AG04449 (cell line): ENCODE results near the gene PTPRG.

Experiments used
- CTCF ChIA-PET: fragments of 350-600 bp; formaldehyde crosslinking; extraction: SDS; loops from one replicate; lab custom pipeline; 2021; ENCODE audit warnings: antibody characterized with exemption; lab: Yijun Ruan, JAX
- POLR2A ChIA-PET: fragments of 400-600, 350-600 bp; formaldehyde crosslinking; extraction: SDS; loops from one replicate; lab custom pipeline; 2020; ENCODE audit warnings: antibody characterized with exemption, inconsistent platforms; lab: Yijun Ruan, JAX
- DNase-seq: peaks from one replicate; pipeline ENCODE4 v3.0.0-alpha.2; 2010; ENCODE audit warnings: low read depth, low spot score
- H3K4me3 ChIP-seq: 2 replicates; pipeline ENCODE4 v1.5.1; 2011; ENCODE audit warnings: low read depth, mild to moderate bottlenecking, control low read depth, low read length
- TF ChIP-seq, protein P1 (sequence below): IDR thresholded peaks from one replicate; pipeline ENCODE4 v1.5.1; 2011; ENCODE audit warnings: mild to moderate bottlenecking, moderate library complexity, low read length, control low read depth, inconsistent platforms; ENCODE audit not compliant: insufficient read depth; ENCODE audit errors: missing control alignments

Gene PTPRG

DNA sequence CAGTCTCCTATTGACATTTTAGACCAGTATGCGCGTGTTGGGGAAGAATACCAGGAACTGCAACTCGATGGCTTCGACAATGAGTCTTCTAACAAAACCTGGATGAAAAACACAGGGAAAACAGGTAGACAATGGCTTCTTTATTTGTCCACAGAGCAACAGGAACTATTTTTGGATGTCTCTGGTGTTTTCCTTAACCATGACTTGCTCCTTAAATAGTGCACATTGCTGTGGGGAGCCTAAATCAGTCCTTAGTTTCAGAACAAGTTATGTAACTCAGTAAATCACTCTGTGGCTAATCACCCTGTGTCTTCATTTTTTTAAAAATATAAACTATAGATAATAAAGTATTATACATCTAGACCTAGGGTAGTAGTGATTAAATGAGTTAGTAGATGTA lies 428.3 kb downstream of the PTPRG start:
- DNase-seq: no peak
- no peak overlapping the region for H3K4me3 ChIP-seq
- ChIA-PET POLR2A (no interaction called here), CTCF (no interaction called here)
- TF ChIP-seq, protein P1, sequence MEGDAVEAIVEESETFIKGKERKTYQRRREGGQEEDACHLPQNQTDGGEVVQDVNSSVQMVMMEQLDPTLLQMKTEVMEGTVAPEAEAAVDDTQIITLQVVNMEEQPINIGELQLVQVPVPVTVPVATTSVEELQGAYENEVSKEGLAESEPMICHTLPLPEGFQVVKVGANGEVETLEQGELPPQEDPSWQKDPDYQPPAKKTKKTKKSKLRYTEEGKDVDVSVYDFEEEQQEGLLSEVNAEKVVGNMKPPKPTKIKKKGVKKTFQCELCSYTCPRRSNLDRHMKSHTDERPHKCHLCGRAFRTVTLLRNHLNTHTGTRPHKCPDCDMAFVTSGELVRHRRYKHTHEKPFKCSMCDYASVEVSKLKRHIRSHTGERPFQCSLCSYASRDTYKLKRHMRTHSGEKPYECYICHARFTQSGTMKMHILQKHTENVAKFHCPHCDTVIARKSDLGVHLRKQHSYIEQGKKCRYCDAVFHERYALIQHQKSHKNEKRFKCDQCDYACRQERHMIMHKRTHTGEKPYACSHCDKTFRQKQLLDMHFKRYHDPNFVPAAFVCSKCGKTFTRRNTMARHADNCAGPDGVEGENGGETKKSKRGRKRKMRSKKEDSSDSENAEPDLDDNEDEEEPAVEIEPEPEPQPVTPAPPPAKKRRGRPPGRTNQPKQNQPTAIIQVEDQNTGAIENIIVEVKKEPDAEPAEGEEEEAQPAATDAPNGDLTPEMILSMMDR: no peak

DNA sequence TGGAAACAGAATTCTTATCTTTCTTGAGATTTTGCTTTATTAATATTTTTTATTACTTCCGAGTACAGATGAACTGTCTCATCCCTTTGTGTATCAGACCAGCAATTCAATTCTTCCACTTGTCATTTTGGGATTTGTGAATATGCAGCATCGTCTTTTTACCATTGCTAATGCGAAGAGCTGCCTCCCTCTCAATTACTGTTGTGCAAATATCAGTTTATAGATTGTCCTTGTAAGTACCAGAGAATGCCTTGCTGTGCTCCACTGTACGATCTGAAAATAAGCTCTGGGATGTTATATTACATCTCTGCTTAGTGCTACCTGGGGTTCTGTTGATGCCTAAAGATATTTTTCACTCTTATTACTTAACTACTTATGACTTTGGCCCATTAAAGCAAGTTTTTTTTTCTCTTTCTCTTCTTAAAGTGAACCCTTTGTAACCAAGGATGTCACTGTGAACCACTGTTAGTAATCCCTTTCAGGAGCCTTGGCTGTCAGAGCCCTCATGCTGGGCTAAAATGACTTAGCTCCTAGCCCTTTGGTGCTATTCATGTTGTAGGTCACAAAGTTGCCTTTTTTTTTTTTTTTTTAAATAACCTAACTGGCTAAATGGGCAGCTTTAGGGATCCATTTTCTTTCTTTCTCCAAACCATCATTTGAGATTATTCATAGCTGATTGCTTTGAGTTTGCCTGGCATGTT lies 429.1 kb downstream of the PTPRG start:
- DNase-seq: no peak
- ChIA-PET CTCF (interaction anchor here (1.1 kb wide), 1 partner anchor 24 kb away, joined by 3 read pairs; no protein-coding TSS in a partner anchor), POLR2A (interaction anchor here (0.7 kb wide), 1 partner anchor 19 kb away, joined by 7 read pairs; no protein-coding TSS in a partner anchor)
- H3K4me3 ChIP-seq: no peak overlapping the region
- TF ChIP-seq, protein P1: no peak

DNA sequence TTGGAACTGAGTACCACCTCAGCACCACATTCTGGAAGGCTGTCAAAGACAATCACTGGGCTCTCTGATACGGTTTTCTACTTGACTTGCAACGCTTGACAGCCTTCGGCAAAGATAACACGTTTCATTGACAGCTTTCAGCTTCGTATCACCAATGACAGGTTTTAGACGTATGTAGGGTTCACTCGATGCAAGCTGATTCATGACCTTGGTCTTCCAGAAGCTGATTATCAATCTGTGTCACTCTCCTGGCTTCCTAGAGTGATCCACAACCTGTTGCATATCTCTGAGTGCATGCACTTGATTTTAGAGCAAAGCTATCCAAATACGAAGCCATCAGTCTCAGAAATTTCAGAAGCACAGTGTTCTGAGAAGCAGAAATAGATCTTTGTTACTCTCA lies 430.3 kb downstream of the PTPRG start:
- POLR2A ChIA-PET: no interaction called here
- TF ChIP-seq, protein P1: no peak
- CTCF ChIA-PET: interaction anchor here (1.1 kb wide), 1 partner anchor 23 kb away, joined by 3 read pairs; no protein-coding TSS in a partner anchor
- no peak for DNase-seq
- H3K4me3 ChIP-seq: no peak overlapping the region

DNA sequence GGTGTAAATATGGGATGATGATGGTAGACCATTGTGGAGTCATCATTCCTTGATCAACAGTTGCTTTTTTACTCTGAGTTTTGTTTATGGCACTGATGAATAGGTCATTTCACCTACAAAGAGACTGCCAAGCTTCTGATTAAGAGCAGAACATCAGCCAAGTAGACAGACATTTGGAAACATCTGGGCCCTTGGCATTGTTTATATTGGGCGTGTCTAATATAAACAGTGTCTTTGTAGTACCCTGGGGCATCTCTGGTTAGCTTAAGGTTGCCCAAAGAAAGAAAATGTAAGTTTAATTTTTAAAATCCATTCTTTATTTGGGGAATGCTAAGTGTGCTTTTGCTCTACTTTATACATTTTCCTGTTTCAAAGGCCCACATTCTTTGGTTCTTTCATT lies 435.0 kb downstream of the PTPRG start:
- ChIA-PET POLR2A (no interaction called here), CTCF (no interaction called here)
- TF ChIP-seq, protein P1: no peak
- DNase-seq: no peak
- no peak overlapping the region for H3K4me3 ChIP-seq

DNA sequence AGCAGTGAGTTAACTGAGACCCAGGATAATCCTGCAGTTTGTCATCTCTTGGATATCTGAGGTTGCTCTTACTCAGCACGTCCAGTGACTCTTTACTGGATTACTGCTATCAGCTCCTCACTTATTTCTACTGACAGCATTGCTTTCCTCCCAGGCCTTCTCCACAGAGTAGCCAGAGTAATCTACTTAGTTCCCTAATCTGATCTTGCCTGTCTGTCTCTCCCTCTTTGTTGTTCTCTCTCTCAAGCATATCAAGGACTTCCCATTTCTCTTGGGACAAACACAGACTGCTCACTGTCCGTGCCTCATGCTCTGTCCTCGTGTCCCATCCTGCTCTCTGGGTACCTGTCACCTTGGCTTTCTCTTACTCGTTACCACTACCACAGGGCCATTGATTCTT lies 435.7 kb downstream of the PTPRG start:
- no peak for DNase-seq
- TF ChIP-seq, protein P1: no peak
- no peak overlapping the region for H3K4me3 ChIP-seq
- ChIA-PET CTCF (no interaction called here), POLR2A (no interaction called here)

DNA sequence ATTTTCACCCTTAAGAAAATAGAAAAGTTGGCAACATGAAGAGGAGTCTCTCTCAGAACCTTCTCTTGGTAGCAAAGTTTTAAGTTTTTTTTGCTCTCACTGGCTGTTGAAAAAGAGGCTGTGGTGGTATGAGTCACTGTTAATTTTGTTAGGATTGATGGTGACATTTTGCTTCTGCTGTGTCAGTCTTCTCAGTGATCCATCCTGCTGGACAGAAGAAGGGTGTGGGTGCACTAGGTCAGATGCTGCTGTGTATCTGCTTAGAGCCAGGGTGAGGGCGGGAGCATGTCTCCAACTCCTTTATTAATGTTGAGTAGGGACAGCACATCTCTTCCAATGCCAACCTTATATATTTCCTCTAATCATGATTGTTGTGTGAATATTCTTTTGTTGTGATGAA lies 442.5 kb downstream of the PTPRG start:
- H3K4me3 ChIP-seq: no peak overlapping the region
- TF ChIP-seq, protein P1: no peak
- POLR2A ChIA-PET: no interaction called here
- no peak for DNase-seq
- CTCF ChIA-PET: no interaction called here
